Measurements from ENCODE around the gene SLC26A6. TPM values are rescaled to one million over a fixed set of nuclear protein-coding genes. Genes with fewer than 3 reads are reported as not detected.

SLC26A6 gene
- total and polyA plus RNA-seq, 2 donors (not counting 1 experiment from before 2014, with no cell fraction given), result 22.5 to 26.7 TPM

DNA sequence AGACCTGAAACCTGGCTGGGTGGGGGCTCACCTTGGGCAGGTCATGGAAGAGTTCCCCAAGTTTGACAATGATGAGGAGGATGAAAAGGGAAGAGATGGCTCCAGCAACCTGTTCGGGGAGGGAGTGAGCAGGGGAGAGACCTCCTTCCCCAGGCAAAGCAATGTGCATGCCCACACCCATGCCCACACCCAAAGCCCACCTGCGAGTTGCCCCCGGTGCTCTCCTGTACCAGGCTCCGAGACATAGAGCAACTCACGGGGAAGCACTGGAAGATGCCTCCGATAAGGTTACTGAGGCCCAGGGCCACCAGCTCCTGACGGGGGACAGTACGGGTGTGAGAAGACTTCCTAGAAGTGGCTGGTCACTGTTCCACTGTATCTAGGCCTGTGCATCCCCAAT lies 4.9 kb downstream of the SLC26A6 start:
- H3K27ac ChIP-seq (ENCODE audit: low read length in 2 of 2), result no peak overlapping the region
- Mint-ChIP-seq H3K27me3 (no peaks in the 10 kb centered on the region), H3K4me1 (peaks cover 7% of the 10 kb centered on the region), H3K9me3 (ENCODE audit: insufficient read depth) (no peaks in the 10 kb centered on the region), H3K4me3 (no peak overlapping the region), H3K27ac (no peak overlapping the region)
- intact Hi-C loops (cut with micrococcal nuclease), result no loop called here
- no peak overlapping the region for H3K9ac ChIP-seq (ENCODE audit: low read length)
- no peak for ATAC-seq (ENCODE audit: low read depth)
- POLR2A ChIA-PET, result no interaction called here
- peaks cover 4 to 6% of the 10 kb centered on the region in 2 donors for H3K4me1 ChIP-seq (ENCODE audit: control insufficient read depth in 2 of 2, insufficient read depth in 2 of 2, low read length in 2 of 2)
- no peak overlapping the region for H2AFZ ChIP-seq (ENCODE audit: insufficient read depth, low read depth, low read length, poor library complexity, severe bottlenecking)
- H4K20me1 ChIP-seq (ENCODE audit: control insufficient read depth, insufficient read depth, low read length, poor library complexity, severe bottlenecking), result no peaks in the 10 kb centered on the region
- no peak overlapping the region for H3K4me2 ChIP-seq (replicated peaks; ENCODE audit: low read depth, low read length, poor library complexity, severe bottlenecking)
- CTCF ChIA-PET, result interaction anchor here (0.6 kb wide), 1 partner anchor 202 kb away, joined by 3 read pairs; no protein-coding TSS in a partner anchor
- TF ChIP-seq, protein P1, sequence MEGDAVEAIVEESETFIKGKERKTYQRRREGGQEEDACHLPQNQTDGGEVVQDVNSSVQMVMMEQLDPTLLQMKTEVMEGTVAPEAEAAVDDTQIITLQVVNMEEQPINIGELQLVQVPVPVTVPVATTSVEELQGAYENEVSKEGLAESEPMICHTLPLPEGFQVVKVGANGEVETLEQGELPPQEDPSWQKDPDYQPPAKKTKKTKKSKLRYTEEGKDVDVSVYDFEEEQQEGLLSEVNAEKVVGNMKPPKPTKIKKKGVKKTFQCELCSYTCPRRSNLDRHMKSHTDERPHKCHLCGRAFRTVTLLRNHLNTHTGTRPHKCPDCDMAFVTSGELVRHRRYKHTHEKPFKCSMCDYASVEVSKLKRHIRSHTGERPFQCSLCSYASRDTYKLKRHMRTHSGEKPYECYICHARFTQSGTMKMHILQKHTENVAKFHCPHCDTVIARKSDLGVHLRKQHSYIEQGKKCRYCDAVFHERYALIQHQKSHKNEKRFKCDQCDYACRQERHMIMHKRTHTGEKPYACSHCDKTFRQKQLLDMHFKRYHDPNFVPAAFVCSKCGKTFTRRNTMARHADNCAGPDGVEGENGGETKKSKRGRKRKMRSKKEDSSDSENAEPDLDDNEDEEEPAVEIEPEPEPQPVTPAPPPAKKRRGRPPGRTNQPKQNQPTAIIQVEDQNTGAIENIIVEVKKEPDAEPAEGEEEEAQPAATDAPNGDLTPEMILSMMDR (IDR thresholded peaks at IDR 0.05), result no peak
- TF ChIP-seq EZH2 (IDR thresholded peaks at IDR 0.05; ENCODE audit: borderline replicate concordance, insufficient read depth, low read depth, low read length, poor library complexity, severe bottlenecking), result no peak
- no peaks in the 10 kb centered on the region for H3K27me3 ChIP-seq (replicated peaks in 1 of 4; ENCODE audit: control extremely low read depth in 1 of 4, control insufficient read depth in 3 of 4, insufficient read depth in 4 of 4, low read length in 3 of 4)
- H3K36me3 ChIP-seq (replicated peaks in 1 of 2; ENCODE audit: control extremely low read depth in 1 of 2, control insufficient read depth in 1 of 2, extremely low read depth in 1 of 2, insufficient read depth in 2 of 2, low read length in 1 of 2), result no peaks in the 10 kb centered on the region
- WGBS (ENCODE audit: insufficient coverage), result 100% methylated on average over 7 of the region's 8 CpGs
- H3K9me3 ChIP-seq (ENCODE audit: control extremely low read depth in 1 of 3, control insufficient read depth in 2 of 3, insufficient read depth in 1 of 3, low read length in 2 of 3), result no peaks in the 10 kb centered on the region
- no peak overlapping the region for H3K4me3 ChIP-seq (ENCODE audit: control extremely low read depth in 1 of 5, extremely low read depth in 1 of 5, insufficient read depth in 1 of 5, low read depth in 2 of 5, low read length in 4 of 5)
- DNase-seq, result no peak
- H3K79me2 ChIP-seq (ENCODE audit: control insufficient read depth, insufficient read depth, low read length), result no peaks in the 10 kb centered on the region

DNA sequence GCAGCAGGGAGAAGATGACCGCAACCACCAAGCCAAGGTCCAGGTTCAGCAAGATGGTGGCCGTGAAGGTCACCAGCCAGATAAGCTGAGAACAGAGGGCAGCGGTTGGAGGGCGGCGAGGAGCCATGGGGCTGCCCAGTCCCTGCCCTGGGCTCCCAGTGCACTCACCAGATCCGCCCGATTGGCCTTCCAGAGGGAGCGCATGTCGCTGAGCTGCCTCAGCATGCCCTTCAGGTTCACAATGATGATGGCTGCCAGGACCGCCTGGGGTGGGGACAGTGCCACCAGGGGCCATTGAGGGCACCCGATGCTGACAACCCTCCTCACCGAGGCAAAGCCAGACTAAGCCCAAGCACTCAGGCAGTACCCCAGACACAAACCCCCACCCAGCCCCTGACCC lies 5.4 kb downstream of the SLC26A6 start:
- DNase-seq (no peak), ATAC-seq (ENCODE audit: low read depth) (no peak)
- Mint-ChIP-seq H3K27me3 (no peaks in the 10 kb centered on the region), H3K4me1 (peaks cover 5% of the 10 kb centered on the region), H3K9me3 (ENCODE audit: insufficient read depth) (no peaks in the 10 kb centered on the region), H3K27ac (no peak overlapping the region), H3K4me3 (no peak overlapping the region)
- Histone ChIP-seq H3K9ac (ENCODE audit: low read length) (no peak overlapping the region), H3K4me1 (ENCODE audit: control insufficient read depth in 2 of 2, insufficient read depth in 2 of 2, low read length in 2 of 2) (peaks cover 4 to 6% of the 10 kb centered on the region in 2 donors), H3K27ac (ENCODE audit: low read length in 2 of 2) (no peak overlapping the region), H3K4me2 (replicated peaks; ENCODE audit: low read depth, low read length, poor library complexity, severe bottlenecking) (no peak overlapping the region), H3K36me3 (replicated peaks in 1 of 2; ENCODE audit: control extremely low read depth in 1 of 2, control insufficient read depth in 1 of 2, extremely low read depth in 1 of 2, insufficient read depth in 2 of 2, low read length in 1 of 2) (no peaks in the 10 kb centered on the region), H4K20me1 (ENCODE audit: control insufficient read depth, insufficient read depth, low read length, poor library complexity, severe bottlenecking) (no peaks in the 10 kb centered on the region), H3K79me2 (ENCODE audit: control insufficient read depth, insufficient read depth, low read length) (no peaks in the 10 kb centered on the region), H3K9me3 (ENCODE audit: control extremely low read depth in 1 of 3, control insufficient read depth in 2 of 3, insufficient read depth in 1 of 3, low read length in 2 of 3) (no peaks in the 10 kb centered on the region), H3K27me3 (replicated peaks in 1 of 4; ENCODE audit: control extremely low read depth in 1 of 4, control insufficient read depth in 3 of 4, insufficient read depth in 4 of 4, low read length in 3 of 4) (no peaks in the 10 kb centered on the region), H2AFZ (ENCODE audit: insufficient read depth, low read depth, low read length, poor library complexity, severe bottlenecking) (no peak overlapping the region), H3K4me3 (ENCODE audit: control extremely low read depth in 1 of 5, extremely low read depth in 1 of 5, insufficient read depth in 1 of 5, low read depth in 2 of 5, low read length in 4 of 5) (no peak overlapping the region)
- WGBS (ENCODE audit: insufficient coverage), result 97% methylated on average over 12 of the region's 12 CpGs
- ChIA-PET POLR2A (no interaction called here), CTCF (no interaction called here)
- no peak for TF ChIP-seq EZH2 (IDR thresholded peaks at IDR 0.05; ENCODE audit: borderline replicate concordance, insufficient read depth, low read depth, low read length, poor library complexity, severe bottlenecking)
- TF ChIP-seq, protein P1 (IDR thresholded peaks at IDR 0.05), result no peak
- intact Hi-C loops (cut with micrococcal nuclease), result no loop called here

Measured in B cell (primary cell).